GM18507 (cell line): ENCODE results near the gene FYB2.

Experiments
- DNase-seq: peaks from one replicate; pipeline ENCODE4 v3.0.0; 2011; ENCODE audit warnings: low read depth; ENCODE audit not compliant: insufficient read length; ENCODE audit errors: extremely low spot score
- FAIRE-seq: peaks from 2 replicates; lab custom pipeline; 2011; peaks lifted over from hg19 to GRCh38; lab: Jason Lieb, UNC

FYB2 gene

GRCh38 chr1:56819387-56819899 is at the start of gene FYB2:
FYB2 (minus strand) TSS chr1:56819404; CDS start chr1:56819290, 114 bp downstream.
- FAIRE-seq (no peak), DNase-seq (no peak)

GRCh38 chr1:56868761-56869160 is 49.6 kb upstream of the FYB2 start:
- DNase-seq: no peak
- FAIRE-seq: no peak

- FAIRE-seq (no peak), DNase-seq (no peak)
Measured at GRCh38 chr1:56867491-56867890, 48.3 kb upstream of the FYB2 start.

GRCh38 chr1:56866656-56867055 is 47.5 kb upstream of the FYB2 start:
- FAIRE-seq: no peak
- DNase-seq: no peak

GRCh38 chr1:56864430-56864829 is 45.2 kb upstream of the FYB2 start:
- DNase-seq (no peak), FAIRE-seq (no peak)

GRCh38 chr1:56863265-56863992 is 44.2 kb upstream of the FYB2 start:
- FAIRE-seq (no peak), DNase-seq (no peak)

- DNase-seq (no peak), FAIRE-seq (no peak)
Measured at GRCh38 chr1:56859287-56859686, 40.1 kb upstream of the FYB2 start.

- no peak for FAIRE-seq
- DNase-seq: no peak
Measured at GRCh38 chr1:56856186-56856585, 37.0 kb upstream of the FYB2 start.

GRCh38 chr1:56855190-56855589 is 36.0 kb upstream of the FYB2 start:
- no peak for DNase-seq
- FAIRE-seq: no peak

GRCh38 chr1:56854521-56855099 is 35.4 kb upstream of the FYB2 start, which contains the start of gene C8A:
C8A (plus strand) TSS chr1:56854797; CDS start chr1:56854902, 105 bp downstream.
- FAIRE-seq (no peak), DNase-seq (no peak)

GRCh38 chr1:56852476-56852875 is 33.3 kb upstream of the FYB2 start:
- DNase-seq: no peak
- no peak for FAIRE-seq

GRCh38 chr1:56850922-56851321 is 31.7 kb upstream of the FYB2 start:
- FAIRE-seq (no peak), DNase-seq (no peak)

- DNase-seq (no peak), FAIRE-seq (no peak)
Measured at GRCh38 chr1:56850411-56850810, 31.2 kb upstream of the FYB2 start.

- DNase-seq: no peak
- FAIRE-seq: no peak
Measured at GRCh38 chr1:56849750-56850149, 30.5 kb upstream of the FYB2 start.

- no peak for DNase-seq
- FAIRE-seq: no peak
Measured at GRCh38 chr1:56845343-56845742, 26.1 kb upstream of the FYB2 start.

GRCh38 chr1:56844545-56845136 is 25.4 kb upstream of the FYB2 start:
- FAIRE-seq: no peak
- DNase-seq: no peak

- DNase-seq (no peak), FAIRE-seq (no peak)
Measured at GRCh38 chr1:56843544-56843943, 24.3 kb upstream of the FYB2 start.

GRCh38 chr1:56838759-56839158 is 19.6 kb upstream of the FYB2 start:
- DNase-seq (no peak), FAIRE-seq (no peak)

GRCh38 chr1:56837244-56837939 is 18.2 kb upstream of the FYB2 start:
- no peak for DNase-seq
- FAIRE-seq: no peak

- DNase-seq: no peak
- FAIRE-seq: no peak
Measured at GRCh38 chr1:56836359-56836758, 17.2 kb upstream of the FYB2 start.
